ENCODE results near the gene CLDN24. TPM values are rescaled to one million over a fixed set of nuclear protein-coding genes. Genes with fewer than 3 reads are reported as not detected.

The CLDN24 gene
- total RNA-seq = not detected

GRCh38 chr4:183322326-183322725 is at the start of gene CLDN24:
CLDN24 (minus strand) TSS chr4:183322426; CDS start chr4:183322426, 0 bp downstream.

GRCh38 chr4:183320211-183321059 is 1.8 kb downstream of the CLDN24 start, which contains the start of gene CLDN22:
CLDN22 (minus strand) TSS chr4:183320276; CDS start chr4:183320218, 58 bp downstream.

Other genes with a start within 250 kb of the CLDN24 start
- gene WWC2, start 223.2 kb downstream of the CLDN24 start, total RNA-seq = 20.3 TPM
- not detected for gene CLDN22, start 2.1 kb downstream of the CLDN24 start, total RNA-seq
- gene CDKN2AIP, start 122.2 kb upstream of the CLDN24 start, total RNA-seq = 22.8 TPM
- gene ING2, start 182.6 kb upstream of the CLDN24 start, total RNA-seq = 19.1 TPM